HEK293 (cell line): ENCODE results near the gene MACC1.

Experiments used
- BCL11A ChIP-seq: fragments of 450-650 bp; formaldehyde crosslinking; IDR thresholded peaks from 2 replicates; pipeline ENCODE4 v1.5.1; 2016; ENCODE audit warnings: low read depth, missing biosample characterization, missing genetic modification characterization
- BCL11B ChIP-seq: fragments of 450-650 bp; formaldehyde crosslinking; IDR thresholded peaks from 2 replicates; pipeline ENCODE4 v1.5.1; 2016; ENCODE audit warnings: low read depth, missing biosample characterization, missing genetic modification characterization
- GLIS2 ChIP-seq: fragments of 450-650 bp; formaldehyde crosslinking; IDR thresholded peaks from 2 replicates; pipeline ENCODE4 v1.5.1; 2016; ENCODE audit warnings: missing biosample characterization, missing genetic modification characterization
- KLF16 ChIP-seq: fragments of 450-650 bp; formaldehyde crosslinking; IDR thresholded peaks from 2 replicates; pipeline ENCODE4 v1.5.1; 2017; ENCODE audit warnings: missing biosample characterization, missing genetic modification characterization
- KLF7 ChIP-seq: fragments of 450-650 bp; formaldehyde crosslinking; IDR thresholded peaks from 2 replicates; pipeline ENCODE4 v1.5.1; 2016; ENCODE audit warnings: missing biosample characterization, missing genetic modification characterization, borderline replicate concordance
- OSR2 ChIP-seq: fragments of 450-650 bp; formaldehyde crosslinking; IDR thresholded peaks from 2 replicates; pipeline ENCODE4 v1.5.1; 2016; ENCODE audit warnings: missing biosample characterization, missing genetic modification characterization
- SALL2 ChIP-seq: fragments of 450-650 bp; formaldehyde crosslinking; IDR thresholded peaks from 2 replicates; pipeline ENCODE4 v1.5.0; 2017; ENCODE audit warnings: missing biosample characterization, mild to moderate bottlenecking, missing genetic modification characterization, borderline replicate concordance
- ZBTB1 ChIP-seq: fragments of 450-650 bp; formaldehyde crosslinking; IDR thresholded peaks from 2 replicates; pipeline ENCODE4 v1.5.1; 2016; ENCODE audit warnings: missing biosample characterization, missing genetic modification characterization
- ZFHX2 ChIP-seq: fragments of 450-650 bp; formaldehyde crosslinking; conservative IDR thresholded peaks from 2 replicates; pipeline ENCODE4 v1.5.1; 2016; ENCODE audit warnings: missing biosample characterization, missing genetic modification characterization
- ZNF146 ChIP-seq: fragments of 450-650 bp; formaldehyde crosslinking; IDR thresholded peaks from 2 replicates; pipeline ENCODE4 v1.5.1; 2016; ENCODE audit warnings: missing biosample characterization, missing genetic modification characterization
- ZNF174 ChIP-seq: fragments of 450-650 bp; formaldehyde crosslinking; IDR thresholded peaks from 2 replicates; pipeline ENCODE4 v1.5.0; 2017; ENCODE audit warnings: missing biosample characterization, mild to moderate bottlenecking, missing genetic modification characterization
- ZNF221 ChIP-seq: fragments of 450-650 bp; formaldehyde crosslinking; IDR thresholded peaks from 2 replicates; pipeline ENCODE4 v1.5.1; 2017; ENCODE audit warnings: missing biosample characterization, missing genetic modification characterization, borderline replicate concordance
- ZNF280D ChIP-seq: fragments of 450-650 bp; formaldehyde crosslinking; IDR thresholded peaks from 2 replicates; pipeline ENCODE4 v1.5.1; 2016; ENCODE audit warnings: missing biosample characterization, missing genetic modification characterization
- ZNF398 ChIP-seq: fragments of 450-650 bp; formaldehyde crosslinking; IDR thresholded peaks from 2 replicates; pipeline ENCODE4 v1.5.1; 2017; ENCODE audit warnings: missing biosample characterization, missing genetic modification characterization
- ZNF423 ChIP-seq: fragments of 450-650 bp; formaldehyde crosslinking; IDR thresholded peaks from 2 replicates; pipeline ENCODE4 v1.5.1; 2016; ENCODE audit warnings: missing biosample characterization, missing genetic modification characterization
- ZNF426 ChIP-seq: fragments of 450-650 bp; formaldehyde crosslinking; IDR thresholded peaks from 2 replicates; pipeline ENCODE4 v1.5.1; 2017; ENCODE audit warnings: missing biosample characterization, missing genetic modification characterization, mild to moderate bottlenecking, inconsistent platforms, moderate library complexity
- ZNF433 ChIP-seq: fragments of 450-650 bp; formaldehyde crosslinking; IDR thresholded peaks from 2 replicates; pipeline ENCODE4 v1.5.1; 2016; ENCODE audit warnings: missing biosample characterization, missing genetic modification characterization, low read depth
- ZNF449 ChIP-seq: fragments of 450-650 bp; formaldehyde crosslinking; IDR thresholded peaks from 2 replicates; pipeline ENCODE4 v1.5.1; 2017; ENCODE audit warnings: missing biosample characterization, mild to moderate bottlenecking, missing genetic modification characterization, moderate library complexity
- ZNF560 ChIP-seq: fragments of 450-650 bp; formaldehyde crosslinking; IDR thresholded peaks from 2 replicates; pipeline ENCODE4 v1.5.1; 2017; ENCODE audit warnings: missing biosample characterization, missing genetic modification characterization, borderline replicate concordance
- ZNF623 ChIP-seq: fragments of 450-650 bp; formaldehyde crosslinking; IDR thresholded peaks from 2 replicates; pipeline ENCODE4 v1.5.1; 2016; ENCODE audit warnings: missing biosample characterization, missing genetic modification characterization
- ZNF670 ChIP-seq: fragments of 450-650 bp; formaldehyde crosslinking; IDR thresholded peaks from 2 replicates; pipeline ENCODE4 v1.5.1; 2016; ENCODE audit warnings: missing biosample characterization, missing genetic modification characterization, low read depth
- ZNF701 ChIP-seq: fragments of 450-650 bp; formaldehyde crosslinking; IDR thresholded peaks from 2 replicates; pipeline ENCODE4 v1.5.1; 2016; ENCODE audit warnings: missing biosample characterization, missing genetic modification characterization
- ZNF704 ChIP-seq: fragments of 450-650 bp; formaldehyde crosslinking; IDR thresholded peaks from 2 replicates; pipeline ENCODE4 v1.5.1; 2016; ENCODE audit warnings: missing biosample characterization, missing genetic modification characterization
- ZNF707 ChIP-seq: fragments of 450-650 bp; formaldehyde crosslinking; IDR thresholded peaks from 2 replicates; pipeline ENCODE4 v1.5.1; 2016; ENCODE audit warnings: missing biosample characterization, missing genetic modification characterization
- ZNF785 ChIP-seq: fragments of 450-650 bp; formaldehyde crosslinking; IDR thresholded peaks from 2 replicates; pipeline ENCODE4 v1.5.1; 2016; ENCODE audit warnings: missing biosample characterization, missing genetic modification characterization
- ZXDB ChIP-seq: fragments of 450-650 bp; formaldehyde crosslinking; IDR thresholded peaks from 2 replicates; pipeline ENCODE4 v1.5.1; 2016; ENCODE audit warnings: missing biosample characterization, missing genetic modification characterization

Gene MACC1

GRCh38 chr7:20241194-20241910 lies 24.2 kb upstream of the MACC1 start (continued):
- TF ChIP-seq ZNF426 (tag by site-specific recombination) (no peak), KLF7 (tag by site-specific recombination) (no peak), ZNF560 (no peak), ZBTB1 (no peak), ZNF423 (tag by site-specific recombination) (no peak), ZNF146 (no peak), ZXDB (tag by site-specific recombination) (no peak; the same call in 1 of the 2 replicates), GLIS2 (tag by site-specific recombination) (0 out of 2 replicates have a peak, but pooled peaks have one; percentile 17), KLF16 (tag by site-specific recombination) (no peak), ZNF221 (tag by site-specific recombination) (no peak), ZNF670 (tag by site-specific recombination) (no peak), ZFHX2 (tag by site-specific recombination) (no peak), ZNF280D (no peak), SALL2 (tag by site-specific recombination) (no peak), OSR2 (peak; percentile 51; the same call in 1 of the 2 replicates), ZNF701 (tag by site-specific recombination) (no peak), ZNF704 (tag by site-specific recombination) (no peak), ZNF623 (tag by site-specific recombination) (peak; percentile 9; the same call in 1 of the 2 replicates), ZNF174 (tag by site-specific recombination) (no peak), ZNF707 (tag by site-specific recombination) (no peak), ZNF433 (no peak), ZNF449 (tag by site-specific recombination) (no peak), BCL11B (tag by site-specific recombination) (0 out of 2 replicates have a peak, but pooled peaks have one; percentile 59), ZNF398 (tag by site-specific recombination) (no peak), ZNF785 (tag by site-specific recombination) (no peak), BCL11A (tag by site-specific recombination) (peak; percentile 85)
